ENCODE results near the gene NAALADL1. TPM values are rescaled to one million over a fixed set of nuclear protein-coding genes. Genes with fewer than 3 reads are reported as not detected.

The NAALADL1 gene, protein sequence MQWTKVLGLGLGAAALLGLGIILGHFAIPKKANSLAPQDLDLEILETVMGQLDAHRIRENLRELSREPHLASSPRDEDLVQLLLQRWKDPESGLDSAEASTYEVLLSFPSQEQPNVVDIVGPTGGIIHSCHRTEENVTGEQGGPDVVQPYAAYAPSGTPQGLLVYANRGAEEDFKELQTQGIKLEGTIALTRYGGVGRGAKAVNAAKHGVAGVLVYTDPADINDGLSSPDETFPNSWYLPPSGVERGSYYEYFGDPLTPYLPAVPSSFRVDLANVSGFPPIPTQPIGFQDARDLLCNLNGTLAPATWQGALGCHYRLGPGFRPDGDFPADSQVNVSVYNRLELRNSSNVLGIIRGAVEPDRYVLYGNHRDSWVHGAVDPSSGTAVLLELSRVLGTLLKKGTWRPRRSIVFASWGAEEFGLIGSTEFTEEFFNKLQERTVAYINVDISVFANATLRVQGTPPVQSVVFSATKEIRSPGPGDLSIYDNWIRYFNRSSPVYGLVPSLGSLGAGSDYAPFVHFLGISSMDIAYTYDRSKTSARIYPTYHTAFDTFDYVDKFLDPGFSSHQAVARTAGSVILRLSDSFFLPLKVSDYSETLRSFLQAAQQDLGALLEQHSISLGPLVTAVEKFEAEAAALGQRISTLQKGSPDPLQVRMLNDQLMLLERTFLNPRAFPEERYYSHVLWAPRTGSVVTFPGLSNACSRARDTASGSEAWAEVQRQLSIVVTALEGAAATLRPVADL
- 10 to 100 TPM; 10.8 to 13.3 TPM for total RNA-seq
- polyA plus RNA-seq: 17.0 TPM

DNA sequence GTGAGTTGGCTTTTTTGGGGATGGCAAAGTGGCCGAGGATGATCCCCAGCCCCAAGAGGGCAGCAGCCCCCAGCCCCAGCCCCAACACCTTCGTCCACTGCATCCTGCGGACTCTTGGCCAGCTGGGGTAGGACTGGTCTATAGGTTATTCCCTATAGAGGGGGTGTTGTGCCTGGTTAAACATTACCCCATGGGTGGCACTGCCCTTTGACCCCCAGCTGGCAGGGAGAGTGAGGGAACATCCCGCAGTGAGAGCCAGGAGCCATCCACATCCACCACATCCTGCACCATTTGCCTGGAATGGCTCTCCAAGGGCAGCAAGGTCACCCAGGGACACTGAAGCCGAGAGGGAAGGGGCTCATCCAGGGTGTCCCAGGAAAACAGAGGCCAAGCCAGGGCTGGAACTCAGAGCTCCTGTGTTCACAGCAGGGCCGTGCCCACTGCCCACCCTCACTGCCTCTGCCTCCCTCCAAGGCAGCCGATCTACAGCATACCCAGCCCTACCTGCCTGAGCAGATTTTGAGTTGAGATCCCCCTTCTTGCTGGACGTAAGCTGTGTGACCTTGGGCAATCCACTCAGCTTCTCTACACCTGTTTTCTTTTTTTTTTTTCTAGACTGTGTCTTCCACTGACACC, at the start of gene NAALADL1:
NAALADL1 (minus strand) TSS at position 135 of the 636 bp plus-strand sequence; CDS start at position 103, 32 bp downstream.
- Mint-ChIP-seq H3K36me3 (no peaks in the 10 kb centered on the region), H3K27ac (peak within 1 kb of the TSS in 1 of 8 donors; percentile 43), H3K4me1 (peaks cover 9 to 10% (median 10%) of the 10 kb centered on the region in 3 donors), H3K4me3 (no peak within 1 kb of the TSS), H3K9me3 (no peaks in the 10 kb centered on the region), H3K27me3 (peaks cover 0 to 8% of the 10 kb centered on the region in 2 donors)
- no peaks in the 10 kb centered on the region for H3K9me3 ChIP-seq (ENCODE audit: low read length)
- no peak within 1 kb of the TSS for H3K4me3 ChIP-seq (ENCODE audit: low read length)
- no peak within 1 kb of the TSS for H3K27ac ChIP-seq (ENCODE audit: low read depth, low read length)
- CTCF ChIA-PET: no interaction called here
- H3K36me3 ChIP-seq (ENCODE audit: insufficient read depth, low read length): no peaks in the 10 kb centered on the region
- peaks cover 11% of the 10 kb centered on the region for H3K4me1 ChIP-seq (ENCODE audit: insufficient read depth, low read length)
- POLR2A ChIA-PET: no interaction called here
- H3K27me3 ChIP-seq (ENCODE audit: insufficient read depth, low read length, poor library complexity, severe bottlenecking): no peaks in the 10 kb centered on the region
- no peak for DNase-seq

DNA sequence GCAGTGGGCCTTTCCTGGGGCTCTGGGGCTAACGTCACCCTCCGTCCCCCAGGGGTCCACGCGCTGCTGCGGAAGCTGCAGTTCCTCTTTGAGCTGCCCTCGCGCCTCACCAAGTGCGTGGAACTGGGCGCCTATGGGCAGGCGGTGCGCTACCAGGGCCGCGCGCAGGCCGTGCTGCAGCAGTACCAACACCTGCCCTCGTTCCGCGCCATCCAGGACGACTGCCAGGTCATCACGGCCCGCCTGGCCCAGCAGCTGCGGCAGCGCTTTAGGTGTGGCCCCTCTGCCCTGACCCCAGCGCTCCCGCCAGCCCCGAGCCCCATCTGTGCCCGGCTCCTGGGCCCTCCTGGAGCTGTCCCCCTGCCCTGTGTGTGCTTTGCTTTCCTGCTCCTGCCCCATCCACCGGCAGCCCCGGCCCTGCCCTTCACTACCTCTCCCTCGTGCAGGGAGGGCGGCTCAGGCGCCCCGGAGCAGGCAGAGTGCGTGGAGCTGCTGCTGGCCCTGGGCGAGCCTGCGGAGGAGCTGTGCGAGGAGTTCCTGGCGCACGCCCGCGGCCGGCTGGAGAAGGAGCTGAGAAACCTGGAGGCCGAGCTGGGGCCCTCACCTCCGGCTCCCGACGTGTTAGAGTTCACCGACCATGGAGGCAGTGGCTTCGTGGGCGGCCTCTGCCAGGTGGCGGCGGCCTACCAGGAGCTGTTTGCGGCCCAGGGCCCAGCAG, 49.6 kb upstream of the NAALADL1 start:
- ChIA-PET CTCF (interaction anchor here (0.6 to 1.2 kb wide), 2 partner anchors 9 to 27 kb away, joined by 3 read pairs; partner anchors contain the start of gene ZNHIT2), POLR2A (interaction anchor here (0.9 to 1.9 kb wide), 2 partner anchors 11 to 28 kb away, joined by 4 to 5 read pairs; partner anchors contain the start of gene VPS51)
- Mint-ChIP-seq H3K4me3 (no peak overlapping the region), H3K27me3 (peaks cover 0 to under 1% of the 10 kb centered on the region in 2 donors), H3K9me3 (no peaks in the 10 kb centered on the region), H3K4me1 (peaks cover 23 to 42% (median 31%) of the 10 kb centered on the region in 3 donors), H3K27ac (no peak overlapping the region), H3K36me3 (peaks cover 0 to 55% (median 9%) of the 10 kb centered on the region in 3 donors)
- no peaks in the 10 kb centered on the region for H3K9me3 ChIP-seq (ENCODE audit: low read length)
- no peaks in the 10 kb centered on the region for H3K27me3 ChIP-seq (ENCODE audit: insufficient read depth, low read length, poor library complexity, severe bottlenecking)
- H3K27ac ChIP-seq (ENCODE audit: low read depth, low read length): no peak overlapping the region
- no peak overlapping the region for H3K4me3 ChIP-seq (ENCODE audit: low read length)
- DNase-seq: no peak
- H3K4me1 ChIP-seq (ENCODE audit: insufficient read depth, low read length): peaks cover 20% of the 10 kb centered on the region
- peaks cover 21% of the 10 kb centered on the region for H3K36me3 ChIP-seq (ENCODE audit: insufficient read depth, low read length)

DNA sequence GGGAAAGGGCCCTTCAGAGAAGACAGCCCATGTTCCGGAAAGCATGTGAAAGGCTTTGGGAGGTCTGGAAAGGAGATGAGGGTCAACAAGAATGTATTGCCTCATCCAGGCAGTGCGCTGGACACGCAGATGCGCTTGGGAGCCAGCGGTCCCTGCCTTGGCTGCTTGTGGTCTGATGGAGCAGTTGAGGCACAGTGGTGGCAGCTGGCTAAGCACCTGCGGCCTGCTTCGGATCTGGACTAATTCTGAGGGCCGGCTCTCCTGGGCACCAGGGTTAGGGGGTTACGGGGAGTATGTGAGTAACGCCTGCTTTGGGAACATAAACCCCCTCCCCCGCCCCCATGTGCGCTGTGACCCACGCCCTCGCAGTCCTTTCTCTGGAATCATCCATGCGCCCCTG, 48.7 kb upstream of the NAALADL1 start:
- CTCF ChIA-PET: no interaction called here

DNA sequence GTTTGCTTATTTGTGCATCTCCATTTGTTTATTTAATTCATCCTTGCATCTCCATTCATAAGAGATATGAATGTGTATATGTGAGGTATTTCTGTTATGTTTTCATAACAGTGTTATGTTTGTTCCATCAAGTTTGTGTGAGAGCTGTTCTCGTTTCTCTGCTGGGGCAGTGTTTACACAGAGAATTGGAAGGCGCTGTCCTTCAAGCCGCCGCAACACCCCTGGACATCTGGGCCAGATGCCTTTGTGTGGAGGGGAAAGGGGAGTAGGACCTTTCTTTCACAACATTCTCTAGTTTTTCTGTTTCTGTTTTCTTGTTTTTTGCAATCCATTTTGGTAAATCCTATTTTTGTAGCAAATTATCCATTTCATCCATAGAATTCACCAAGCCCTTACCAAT, 46.3 kb upstream of the NAALADL1 start:
- H3K4me3 ChIP-seq (ENCODE audit: low read length): no peak overlapping the region
- H3K27ac Mint-ChIP-seq: peak overlapping the region in 2 of 8 donors; percentile 73 to 76
- H3K27me3 Mint-ChIP-seq: peaks cover 0 to 2% of the 10 kb centered on the region in 2 donors
- peaks cover 7 to 19% (median 15%) of the 10 kb centered on the region in 3 donors for H3K4me1 Mint-ChIP-seq
- no peak for DNase-seq
- peaks cover 18% of the 10 kb centered on the region for H3K36me3 ChIP-seq (ENCODE audit: insufficient read depth, low read length)
- CTCF ChIA-PET: interaction anchor here (2.5 kb wide), 1 partner anchor 12 kb away, joined by 5 read pairs; the partner anchor contains the start of gene ZNHIT2
- no peaks in the 10 kb centered on the region for H3K9me3 Mint-ChIP-seq
- no peaks in the 10 kb centered on the region for H3K27me3 ChIP-seq (ENCODE audit: insufficient read depth, low read length, poor library complexity, severe bottlenecking)
- POLR2A ChIA-PET: no interaction called here
- no peaks in the 10 kb centered on the region for H3K4me1 ChIP-seq (ENCODE audit: insufficient read depth, low read length)
- H3K36me3 Mint-ChIP-seq: peaks cover 0 to 71% (median 9%) of the 10 kb centered on the region in 3 donors
- no peaks in the 10 kb centered on the region for H3K9me3 ChIP-seq (ENCODE audit: low read length)
- peak overlapping the region in 1 of 7 donors; percentile 51 for H3K4me3 Mint-ChIP-seq
- H3K27ac ChIP-seq (ENCODE audit: low read depth, low read length): no peak overlapping the region

More for the DNA sequence above, 48.7 kb upstream of the NAALADL1 start:
- H3K36me3 ChIP-seq (ENCODE audit: insufficient read depth, low read length): peaks cover 21% of the 10 kb centered on the region
- no peaks in the 10 kb centered on the region for H3K9me3 ChIP-seq (ENCODE audit: low read length)
- H3K27ac ChIP-seq (ENCODE audit: low read depth, low read length): no peak overlapping the region
- H3K27me3 ChIP-seq (ENCODE audit: insufficient read depth, low read length, poor library complexity, severe bottlenecking): no peaks in the 10 kb centered on the region
- no peak for DNase-seq
- Mint-ChIP-seq H3K9me3 (no peaks in the 10 kb centered on the region), H3K36me3 (peaks cover 0 to 62% (median 9%) of the 10 kb centered on the region in 3 donors), H3K27me3 (no peaks in the 10 kb centered on the region), H3K27ac (peak overlapping the region in 2 of 8 donors; percentile 68 to 83), H3K4me1 (peaks cover 23 to 37% (median 31%) of the 10 kb centered on the region in 3 donors), H3K4me3 (no peak overlapping the region)
- no peak overlapping the region for H3K4me3 ChIP-seq (ENCODE audit: low read length)
- H3K4me1 ChIP-seq (ENCODE audit: insufficient read depth, low read length): peaks cover 17% of the 10 kb centered on the region
- POLR2A ChIA-PET: no interaction called here

DNA sequence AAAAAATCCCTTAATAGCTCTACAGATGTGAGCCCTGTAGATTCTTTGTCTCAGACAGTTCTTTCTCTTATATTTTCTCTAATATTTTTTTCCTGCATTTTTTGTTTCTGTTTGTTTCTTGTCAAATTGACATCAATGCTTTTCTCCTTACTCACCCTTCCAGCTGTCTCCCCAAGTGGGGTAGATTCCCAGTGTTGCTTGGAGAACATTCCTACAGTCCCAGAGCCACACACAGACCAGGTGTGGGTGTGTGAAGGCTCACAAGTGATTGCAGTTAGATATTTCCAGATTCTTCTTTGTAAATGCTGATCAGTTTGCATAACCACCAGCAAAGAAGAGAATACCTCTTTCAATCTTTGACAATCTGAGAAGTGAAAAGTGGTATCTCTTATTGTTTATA, 45.1 kb upstream of the NAALADL1 start:
- CTCF ChIA-PET: interaction anchor here (2.5 to 9.1 kb wide), 2 partner anchors 8 to 13 kb away, joined by 5 to 104 read pairs; partner anchors contain the start of genes TM7SF2 and ZNHIT2
- POLR2A ChIA-PET: interaction anchor here (0.7 kb wide), 1 partner anchor 221 kb away, joined by 4 read pairs; no protein-coding TSS in a partner anchor
- Histone ChIP-seq H3K4me3 (ENCODE audit: low read length) (no peak overlapping the region), H3K9me3 (ENCODE audit: low read length) (no peaks in the 10 kb centered on the region), H3K27ac (ENCODE audit: low read depth, low read length) (no peak overlapping the region), H3K27me3 (ENCODE audit: insufficient read depth, low read length, poor library complexity, severe bottlenecking) (no peaks in the 10 kb centered on the region), H3K4me1 (ENCODE audit: insufficient read depth, low read length) (peaks cover 2% of the 10 kb centered on the region), H3K36me3 (ENCODE audit: insufficient read depth, low read length) (peaks cover 14% of the 10 kb centered on the region)
- Mint-ChIP-seq H3K4me3 (peak overlapping the region in 1 of 7 donors; percentile 39), H3K9me3 (no peaks in the 10 kb centered on the region), H3K27me3 (peaks cover 0 to 2% of the 10 kb centered on the region in 2 donors), H3K36me3 (peaks cover 0 to 66% (median 12%) of the 10 kb centered on the region in 3 donors), H3K4me1 (peaks cover 13 to 25% (median 18%) of the 10 kb centered on the region in 3 donors), H3K27ac (peak overlapping the region in 3 of 8 donors; percentile 3 to 10 (median 9))
- DNase-seq: no peak

DNA sequence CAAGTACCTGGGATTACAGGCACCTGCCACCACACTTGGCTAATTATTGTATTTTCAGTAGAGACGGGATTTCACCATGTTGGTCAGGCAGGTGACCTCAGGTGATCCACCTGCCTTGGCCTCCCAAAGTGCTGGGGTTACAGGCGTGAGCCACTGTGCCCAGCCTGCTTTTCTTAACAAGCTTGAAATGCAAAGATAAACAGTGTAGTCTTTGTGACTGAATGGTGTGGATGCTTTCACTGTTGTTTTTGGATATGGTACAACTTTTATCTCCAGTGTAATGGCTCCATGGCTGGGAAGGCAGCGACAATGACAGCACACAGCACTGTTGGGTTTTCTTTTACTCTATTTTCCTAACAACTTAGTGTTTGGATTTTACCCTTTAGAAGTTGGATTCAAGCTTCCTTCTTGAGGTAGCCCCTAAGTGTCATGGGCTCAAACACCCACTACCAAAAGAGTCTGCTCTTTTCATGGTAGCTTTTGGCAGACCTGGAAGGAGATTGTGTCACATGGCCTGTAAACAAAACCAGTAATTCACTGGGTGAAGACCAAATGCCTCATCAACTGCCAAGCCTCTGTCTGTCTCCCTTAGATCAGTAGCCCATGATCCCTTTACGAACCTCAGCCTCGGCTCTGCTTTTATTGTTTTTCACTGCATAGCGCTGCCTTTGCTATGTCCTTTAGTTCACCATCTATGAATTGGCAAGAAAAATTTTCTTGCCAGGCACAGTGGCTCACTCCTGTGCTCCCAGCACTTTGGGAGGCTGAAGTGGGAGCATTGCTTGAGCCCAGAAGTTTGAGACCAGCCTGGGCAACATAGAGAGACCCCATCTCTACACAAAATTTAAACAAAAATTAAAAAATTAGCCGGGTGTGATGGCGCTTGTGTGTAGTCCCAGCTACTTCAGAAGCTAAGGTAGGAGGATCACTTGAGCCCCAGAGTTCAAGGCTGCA, 44.1 kb upstream of the NAALADL1 start:
- peak overlapping the region in 2 of 8 donors; percentile 9 to 22 for H3K27ac Mint-ChIP-seq
- ChIA-PET POLR2A (no interaction called here), CTCF (interaction anchor here (9.1 kb wide), 1 partner anchor 9 kb away, joined by 104 read pairs; the partner anchor contains the start of gene TM7SF2)
- Histone ChIP-seq H3K36me3 (ENCODE audit: insufficient read depth, low read length) (peaks cover 19% of the 10 kb centered on the region), H3K9me3 (ENCODE audit: low read length) (no peaks in the 10 kb centered on the region), H3K4me3 (ENCODE audit: low read length) (no peak overlapping the region), H3K4me1 (ENCODE audit: insufficient read depth, low read length) (peaks cover 11% of the 10 kb centered on the region), H3K27me3 (ENCODE audit: insufficient read depth, low read length, poor library complexity, severe bottlenecking) (no peaks in the 10 kb centered on the region), H3K27ac (ENCODE audit: low read depth, low read length) (no peak overlapping the region)
- H3K4me1 Mint-ChIP-seq: peaks cover 18 to 30% (median 19%) of the 10 kb centered on the region in 3 donors
- H3K36me3 Mint-ChIP-seq: peaks cover 0 to 65% (median 13%) of the 10 kb centered on the region in 3 donors
- H3K9me3 Mint-ChIP-seq: no peaks in the 10 kb centered on the region
- H3K4me3 Mint-ChIP-seq: peak overlapping the region in 1 of 7 donors; percentile 42
- no peak for DNase-seq
- peaks cover 0 to 2% of the 10 kb centered on the region in 2 donors for H3K27me3 Mint-ChIP-seq

Measured in CD8-positive, alpha-beta memory T cell (primary cell).